T-cell (primary cell): ENCODE data around the gene CLEC16A. TPM values are rescaled to one million over a fixed set of nuclear protein-coding genes. Genes with fewer than 3 reads are reported as not detected.

Experiments used
- ATAC-seq, 4 experiments: fragments of 200-7000 bp in 3 of 4; fragments of 150-1000 bp in 1 of 4; cut with Tn5 transposase; replicated peaks in 1 of 4; 1 replicate in 3 of 4; 2 replicates in 1 of 4; pipeline ENCODE4 v1.10.0; 2021; ENCODE audit warnings: moderate library complexity in 3 of 4, mild to moderate bottlenecking in 2 of 4, moderate number of reproducible peaks in 1 of 4
- CTCF ChIA-PET, 2 donors: fragments of 300-600 bp; sonication (Branson Sonifier 250); formaldehyde crosslinking; loops; one replicate each; lab custom pipeline; 2022; ENCODE audit warnings: antibody characterized with exemption in 2 of 2; lab: Charles Lee
- POLR2A ChIA-PET, 2 donors: fragments of 300-600 bp; sonication (Branson Sonifier 250); formaldehyde crosslinking; loops; one replicate each; lab custom pipeline; 2022; ENCODE audit warnings: antibody characterized with exemption in 2 of 2; lab: Charles Lee
- DNase-seq, 35 experiments: peaks; one replicate each; pipeline versions ENCODE4 v3.0.0 to v3.0.0-alpha.2; 2013 to 2023
- H3K27ac ChIP-seq: one replicate; pipeline ENCODE4 v1.5.1; 2013; ENCODE audit warnings: low read length
- H3K27me3 ChIP-seq, 2 experiments: replicated peaks in 1 of 2; 1 replicate in 1 of 2; 2 replicates in 1 of 2; pipeline versions ENCODE4 v1.6.1 to v1.7.0; 2013; ENCODE audit warnings: low read length in 1 of 2, mixed read lengths in 1 of 2; ENCODE audit not compliant: control insufficient read depth in 2 of 2, insufficient read depth in 2 of 2; ENCODE audit errors: extremely low read depth in 1 of 2
- H3K36me3 ChIP-seq, 2 donors: 1 replicate in 1 of 2; 2 replicates in 1 of 2; pipeline versions ENCODE4 v1.6.1 to v1.7.0; 2013; ENCODE audit warnings: low read length in 1 of 2; ENCODE audit not compliant: control insufficient read depth in 2 of 2, insufficient read depth in 1 of 2; ENCODE audit errors: extremely low read depth in 1 of 2
- H3K4me1 ChIP-seq, 2 experiments: 1 replicate in 1 of 2; 2 replicates in 1 of 2; pipeline versions ENCODE4 v1.6.1 to v1.7.0; 2013; ENCODE audit warnings: low read length in 2 of 2, mixed read lengths in 1 of 2; ENCODE audit not compliant: insufficient read depth in 2 of 2, control insufficient read depth in 1 of 2; ENCODE audit errors: extremely low read depth in 1 of 2
- H3K4me3 ChIP-seq, 2 donors: 1 replicate in 1 of 2; 2 replicates in 1 of 2; pipeline versions ENCODE4 v1.5.1 to v1.7.0; 2013; ENCODE audit warnings: mild to moderate bottlenecking in 2 of 2, low read length in 1 of 2, moderate library complexity in 1 of 2; ENCODE audit not compliant: control insufficient read depth in 1 of 2; ENCODE audit errors: extremely low read depth in 1 of 2
- H3K9me3 ChIP-seq: 2 replicates; pipeline ENCODE4 v1.7.0; 2013
- H3K27ac Mint-ChIP-seq, 2 donors: one replicate each; pipeline ENCODE4 v1.8.0; 2020 to 2021; ENCODE audit warnings: mild to moderate bottlenecking in 2 of 2, mixed read lengths in 2 of 2
- H3K27me3 Mint-ChIP-seq, 2 donors: one replicate each; pipeline ENCODE4 v1.8.0; 2021 to 2022; ENCODE audit warnings: mixed read lengths in 2 of 2
- H3K36me3 Mint-ChIP-seq: one replicate; pipeline ENCODE4 v1.8.0; 2021; ENCODE audit warnings: mixed read lengths
- H3K4me1 Mint-ChIP-seq, 3 donors: one replicate each; pipeline ENCODE4 v1.8.0; 2020 to 2022; ENCODE audit warnings: mixed read lengths in 3 of 3, mild to moderate bottlenecking in 1 of 3
- H3K4me3 Mint-ChIP-seq, 3 donors: one replicate each; pipeline ENCODE4 v1.8.0; 2020 to 2022; ENCODE audit warnings: mild to moderate bottlenecking in 3 of 3, mixed read lengths in 3 of 3, moderate library complexity in 3 of 3
- H3K9me3 Mint-ChIP-seq, 3 donors: one replicate each; pipeline ENCODE4 v1.8.0; 2020 to 2022; ENCODE audit warnings: mixed read lengths in 3 of 3
- WGBS: methylation state at CpG from one replicate; pipeline ENCODE4 v1.1.5; 2013; ENCODE audit warnings: missing lambda C conversion rate; ENCODE audit not compliant: insufficient coverage; 5-methylcytosine and 5-hydroxymethylcytosine counted together
- total RNA-seq, 35 experiments: library from RNA in 6 of 35; stranded (reverse) in 6 of 35; fragments of 120-200 nt in 1 of 35; gene quantifications; one replicate each; pipeline versions ENCODE4 v1.2.1 to v1.2.4 and lab custom pipeline; 2013 to 2026

The CLEC16A gene
- total RNA-seq, 5 donors from 2014 or later (not counting 1 experiment from before 2014, with no cell fraction given) = 27.4 to 34.6 (median 28.7) TPM

- no peaks in the 10 kb centered on the region for H3K27me3 Mint-ChIP-seq
- no peak overlapping the region for H3K4me3 Mint-ChIP-seq
- 63% methylated on average over 4 of the region's 5 CpGs for WGBS
- ChIA-PET POLR2A (no interaction called here), CTCF (no interaction called here)
- H3K36me3 Mint-ChIP-seq = peaks cover 40% of the 10 kb centered on the region
- H3K27ac Mint-ChIP-seq = no peak overlapping the region
- ATAC-seq = no peak
- H3K4me1 Mint-ChIP-seq = peaks cover 39 to 50% (median 44%) of the 10 kb centered on the region in 3 donors
- Histone ChIP-seq H3K4me1 (peaks cover 4 to 20% of the 10 kb centered on the region in 2 experiments), H3K27ac (no peak overlapping the region), H3K36me3 (peaks cover 5 to 14% of the 10 kb centered on the region in 2 donors), H3K27me3 (no peaks in the 10 kb centered on the region), H3K4me3 (no peak overlapping the region), H3K9me3 (no peaks in the 10 kb centered on the region)
- no peak for DNase-seq
- no peaks in the 10 kb centered on the region for H3K9me3 Mint-ChIP-seq
These were observed 128.2 kb downstream of the CLEC16A start for GRCh38 chr16:11072420-11073153.

DNA sequence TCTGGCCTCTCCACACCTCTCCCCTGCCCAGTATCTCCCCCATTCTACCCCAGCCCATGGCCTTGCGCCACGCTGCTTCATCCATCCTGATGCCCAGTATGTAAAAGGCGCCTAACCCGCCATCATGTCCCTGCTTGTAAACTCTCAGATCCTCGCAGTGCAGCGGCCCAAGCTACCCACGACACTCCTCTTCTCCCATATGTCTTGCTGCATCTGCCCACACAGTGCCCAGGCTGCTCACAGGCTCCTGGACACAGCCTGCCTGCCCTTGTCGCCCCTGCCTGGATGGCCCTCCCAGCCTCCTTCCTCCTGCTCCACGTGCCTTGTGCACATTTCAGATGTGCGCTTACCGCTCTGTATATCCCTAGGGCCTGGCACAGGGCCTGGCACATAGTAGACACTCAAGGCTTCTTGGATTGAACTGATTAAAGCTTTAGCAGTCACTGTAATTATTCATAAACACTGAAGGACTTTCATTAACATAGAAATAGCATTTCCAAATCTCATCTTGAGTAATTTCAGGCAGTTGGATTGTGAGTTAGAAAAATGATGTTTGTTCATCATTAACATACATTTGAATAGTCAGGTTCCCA, 129.1 kb downstream of the CLEC16A start:
- H3K27ac Mint-ChIP-seq = no peak overlapping the region
- CTCF ChIA-PET = no interaction called here
- 97% methylated on average over 11 of the region's 11 CpGs for WGBS
- H3K27ac ChIP-seq = no peak overlapping the region
- H3K27me3 ChIP-seq = no peaks in the 10 kb centered on the region
- no peak overlapping the region for H3K4me3 Mint-ChIP-seq
- POLR2A ChIA-PET = no interaction called here
- peaks cover 5 to 14% of the 10 kb centered on the region in 2 donors for H3K36me3 ChIP-seq
- H3K9me3 Mint-ChIP-seq = no peaks in the 10 kb centered on the region
- no peak overlapping the region for H3K4me3 ChIP-seq
- H3K4me1 Mint-ChIP-seq = peaks cover 47 to 54% (median 54%) of the 10 kb centered on the region in 3 donors
- H3K9me3 ChIP-seq = no peaks in the 10 kb centered on the region
- DNase-seq = no peak
- no peak for ATAC-seq
- H3K4me1 ChIP-seq = peaks cover 4 to 21% of the 10 kb centered on the region in 2 experiments
- peaks cover 39% of the 10 kb centered on the region for H3K36me3 Mint-ChIP-seq
- H3K27me3 Mint-ChIP-seq = no peaks in the 10 kb centered on the region

- POLR2A ChIA-PET = no interaction called here
- no peak overlapping the region for H3K4me3 Mint-ChIP-seq
- H3K27me3 Mint-ChIP-seq = no peaks in the 10 kb centered on the region
- no peak for ATAC-seq
- peak overlapping the region in 1 of 2 donors; percentile 25 for H3K27ac Mint-ChIP-seq
- peaks cover 39% of the 10 kb centered on the region for H3K36me3 Mint-ChIP-seq
- peaks cover 5 to 11% of the 10 kb centered on the region in 2 donors for H3K36me3 ChIP-seq
- no peak for DNase-seq
- no peaks in the 10 kb centered on the region for H3K9me3 ChIP-seq
- no peak overlapping the region for H3K27ac ChIP-seq
- peaks cover 9 to 28% of the 10 kb centered on the region in 2 experiments for H3K4me1 ChIP-seq
- H3K9me3 Mint-ChIP-seq = no peaks in the 10 kb centered on the region
- CTCF ChIA-PET = no interaction called here
- H3K27me3 ChIP-seq = no peaks in the 10 kb centered on the region
- peaks cover 50 to 60% (median 58%) of the 10 kb centered on the region in 3 donors for H3K4me1 Mint-ChIP-seq
- no peak overlapping the region for H3K4me3 ChIP-seq
These were observed 129.8 kb downstream of the CLEC16A start for GRCh38 chr16:11074131-11074530.

GRCh38 chr16:11075163-11075562, 130.8 kb downstream of the CLEC16A start:
- ChIA-PET CTCF (no interaction called here), POLR2A (no interaction called here)
- H3K36me3 ChIP-seq = peaks cover 5 to 11% of the 10 kb centered on the region in 2 donors
- H3K4me1 Mint-ChIP-seq = peaks cover 61 to 70% (median 67%) of the 10 kb centered on the region in 3 donors
- no peaks in the 10 kb centered on the region for H3K9me3 ChIP-seq
- H3K27me3 ChIP-seq = no peaks in the 10 kb centered on the region
- H3K27me3 Mint-ChIP-seq = no peaks in the 10 kb centered on the region
- no CpG with 5 or more reads among the region's 4 CpGs for WGBS
- peaks cover 42% of the 10 kb centered on the region for H3K36me3 Mint-ChIP-seq
- H3K27ac ChIP-seq = no peak overlapping the region
- no peak overlapping the region for H3K27ac Mint-ChIP-seq
- ATAC-seq (no peak), DNase-seq (no peak)
- H3K4me3 Mint-ChIP-seq = no peak overlapping the region
- peaks cover 17 to 36% of the 10 kb centered on the region in 2 experiments for H3K4me1 ChIP-seq
- H3K4me3 ChIP-seq = no peak overlapping the region
- H3K9me3 Mint-ChIP-seq = no peaks in the 10 kb centered on the region

- Histone ChIP-seq H3K27me3 (no peaks in the 10 kb centered on the region), H3K9me3 (no peaks in the 10 kb centered on the region), H3K27ac (no peak overlapping the region), H3K36me3 (peaks cover 3 to 5% of the 10 kb centered on the region in 2 donors), H3K4me3 (no peak overlapping the region), H3K4me1 (peaks cover 17 to 36% of the 10 kb centered on the region in 2 experiments)
- ChIA-PET CTCF (interaction anchor here in 1 of 2 donors (0.6 kb wide), 1 partner anchor 663 kb away, joined by 5 read pairs; no protein-coding TSS in a partner anchor), POLR2A (no interaction called here)
- Mint-ChIP-seq H3K4me3 (peak overlapping the region in 1 of 3 donors; percentile 19), H3K36me3 (peaks cover 39% of the 10 kb centered on the region), H3K27me3 (no peaks in the 10 kb centered on the region), H3K27ac (peak overlapping the region; percentile 61 to 67), H3K9me3 (no peaks in the 10 kb centered on the region), H3K4me1 (peaks cover 59 to 73% (median 61%) of the 10 kb centered on the region in 3 donors)
- peak in 12 of 35 experiments; percentile 10 to 32 (median 20) for DNase-seq
- 30% methylated on average over 2 of the region's 13 CpGs for WGBS
- ATAC-seq = peak; percentile 68 to 83 (median 80)
These were observed 132.1 kb downstream of the CLEC16A start for GRCh38 chr16:11076259-11077018.

- Histone ChIP-seq H3K9me3 (no peaks in the 10 kb centered on the region), H3K27ac (no peak overlapping the region), H3K27me3 (no peaks in the 10 kb centered on the region), H3K36me3 (peaks cover 0 to 3% of the 10 kb centered on the region in 2 donors), H3K4me3 (no peak overlapping the region), H3K4me1 (peaks cover 17 to 32% of the 10 kb centered on the region in 2 experiments)
- Mint-ChIP-seq H3K27me3 (no peaks in the 10 kb centered on the region), H3K4me3 (peak overlapping the region in 1 of 3 donors; percentile 49), H3K9me3 (no peaks in the 10 kb centered on the region), H3K27ac (peak overlapping the region; percentile 71 to 81), H3K36me3 (peaks cover 34% of the 10 kb centered on the region), H3K4me1 (peaks cover 43 to 56% (median 48%) of the 10 kb centered on the region in 3 donors)
- ATAC-seq = no peak
- ChIA-PET POLR2A (no interaction called here), CTCF (no interaction called here)
- no peak for DNase-seq
- 100% methylated on average over 2 of the region's 5 CpGs for WGBS
These were observed 134.6 kb downstream of the CLEC16A start for GRCh38 chr16:11078812-11079459.
